ENCODE results near the gene PLK3. TPM values are rescaled to one million over a fixed set of nuclear protein-coding genes. Genes with fewer than 3 reads are reported as not detected.

Gene PLK3
- total and polyA plus RNA-seq, 9 donors: 4.2 to 68.6 (median 17.5) TPM

GRCh38 chr1:44786138-44786840 is 13.9 kb upstream of the PLK3 start:
- intact Hi-C loops (cut with DNase I): loop anchor here in 3 of 4 donors (5.0 to 10.0 kb wide), 5 partner anchors 36 to 516 kb away; partner anchors contain the start of genes HECTD3 (in 1 of the 3), KIF2C (in 1 of the 3), RNU5D-1 (in 1 of the 3) and UROD (in 1 of the 3)
- Histone ChIP-seq H3K36me3 (no peaks in the 10 kb centered on the region), H3K9me3 (no peaks in the 10 kb centered on the region), H3K4me1 (ENCODE audit: insufficient read depth) (peaks cover 5% of the 10 kb centered on the region), H3K27me3 (no peaks in the 10 kb centered on the region), H3K4me3 (peak overlapping the region; percentile 38), H3K27ac (peak overlapping the region; percentile 66 to 80)
- DNase-seq: peak; percentile 79 to 85 (median 84)
- 2 to 4% (median 4%) methylated on average over 49 of the region's 49 CpGs for WGBS, 3 donors
- TF ChIP-seq CTCF (IDR thresholded peaks at IDR 0.05) (peak; percentile 97 to 99 (median 99)), POLR2A (IDR thresholded peaks at IDR 0.05) (no peak)

- TF ChIP-seq CTCF (IDR thresholded peaks at IDR 0.05) (no peak), EP300 (IDR thresholded peaks at IDR 0.05) (no peak), POLR2A (IDR thresholded peaks at IDR 0.05) (no peak)
- no peaks in the 10 kb centered on the region for H3K36me3 ChIP-seq
- intact Hi-C loops (cut with DNase I): loop anchor here in 3 of 4 donors (5.0 to 10.0 kb wide), 5 partner anchors 35 to 515 kb away; partner anchors contain the start of genes HECTD3 (in 1 of the 3), KIF2C (in 1 of the 3), RNU5D-1 (in 1 of the 3) and UROD (in 1 of the 3)
- H3K4me1 ChIP-seq (ENCODE audit: insufficient read depth): peaks cover 5% of the 10 kb centered on the region
- WGBS, 3 donors: 81 to 87% (median 86%) methylated on average over 9 of the region's 9 CpGs
- no peaks in the 10 kb centered on the region for H3K9me3 ChIP-seq
- DNase-seq: no peak
- no peaks in the 10 kb centered on the region for H3K27me3 ChIP-seq
- peak overlapping the region; percentile 66 to 80 for H3K27ac ChIP-seq
- no peak overlapping the region for H3K4me3 ChIP-seq
Observed at GRCh38 chr1:44786841-44787426, 13.2 kb upstream of the PLK3 start.

GRCh38 chr1:44787506-44787905 is 12.7 kb upstream of the PLK3 start:
- intact Hi-C loops (cut with DNase I): loop anchor here in 3 of 4 donors (5.0 to 10.0 kb wide), 5 partner anchors 35 to 515 kb away; partner anchors contain the start of genes HECTD3 (in 1 of the 3), KIF2C (in 1 of the 3), RNU5D-1 (in 1 of the 3) and UROD (in 1 of the 3)
- no peaks in the 10 kb centered on the region for H3K9me3 ChIP-seq
- H3K36me3 ChIP-seq: no peaks in the 10 kb centered on the region
- 88 to 95% (median 92%) methylated on average over 10 of the region's 10 CpGs for WGBS, 3 donors
- no peak for DNase-seq
- no peak for TF ChIP-seq POLR2A (IDR thresholded peaks at IDR 0.05)
- no peak for TF ChIP-seq CTCF (IDR thresholded peaks at IDR 0.05)
- TF ChIP-seq EP300 (IDR thresholded peaks at IDR 0.05): no peak
- H3K4me3 ChIP-seq: no peak overlapping the region
- no peak overlapping the region for H3K27ac ChIP-seq
- peaks cover 5% of the 10 kb centered on the region for H3K4me1 ChIP-seq (ENCODE audit: insufficient read depth)
- H3K27me3 ChIP-seq: no peaks in the 10 kb centered on the region

GRCh38 chr1:44788120-44788860 is 11.9 kb upstream of the PLK3 start, which contains the start of gene BEST4:
Gene BEST4 (minus strand): TSS chr1:44788170. CDS start chr1:44787705, 465 bp downstream.
- peak within 1 kb of the TSS in 1 of 2 donors; percentile 80 for H3K27ac ChIP-seq
- intact Hi-C loops (cut with DNase I): loop anchor here in 3 of 4 donors (5.0 to 10.0 kb wide), 5 partner anchors 34 to 514 kb away; partner anchors contain the start of genes HECTD3 (in 1 of the 3), KIF2C (in 1 of the 3), RNU5D-1 (in 1 of the 3) and UROD (in 1 of the 3)
- WGBS, 3 donors: 83 to 87% (median 87%) methylated on average over 8 to 9 of the region's 9 CpGs

More at GRCh38 chr1:44788120-44788860, 11.9 kb upstream of the PLK3 start, which contains the start of gene BEST4:
- H3K27me3 ChIP-seq: no peaks in the 10 kb centered on the region
- H3K4me1 ChIP-seq (ENCODE audit: insufficient read depth): peaks cover 5% of the 10 kb centered on the region
- no peaks in the 10 kb centered on the region for H3K9me3 ChIP-seq
- DNase-seq: no peak
- no peaks in the 10 kb centered on the region for H3K36me3 ChIP-seq
- TF ChIP-seq CTCF (IDR thresholded peaks at IDR 0.05): no peak
- no peak for TF ChIP-seq POLR2A (IDR thresholded peaks at IDR 0.05)
- no peak for TF ChIP-seq EP300 (IDR thresholded peaks at IDR 0.05)
- no peak within 1 kb of the TSS for H3K4me3 ChIP-seq
